H1 (cell line): Measurements from ENCODE around the gene NRXN3. TPM values are rescaled to one million over a fixed set of nuclear protein-coding genes. Genes with fewer than 3 reads are reported as not detected.

Experiments
- CTCF ChIA-PET: fragments of 300-600 bp; sonication (Branson Sonifier 250); formaldehyde crosslinking; loops from one replicate; lab custom pipeline; 2021; ENCODE audit not compliant: partially characterized antibody; lab: Charles Lee
- POLR2A ChIA-PET: fragments of 300-600 bp; sonication (Branson Sonifier 250); formaldehyde crosslinking; loops from one replicate; lab custom pipeline; 2021; ENCODE audit warnings: inconsistent platforms; ENCODE audit not compliant: partially characterized antibody; lab: Charles Lee
- DNase-seq, 2 experiments: peaks; one replicate each; pipeline versions ENCODE4 v3.0.0 to v3.0.0-alpha.2; 2010 to 2022; ENCODE audit warnings: low spot score in 2 of 2, low read depth in 1 of 2, mixed read lengths in 1 of 2
- FAIRE-seq: peaks from 2 replicates; lab custom pipeline; 2011; peaks lifted over from hg19 to GRCh38; lab: Jason Lieb, UNC
- H2AFZ ChIP-seq: 2 replicates; pipeline ENCODE4 v1.8.1; 2012; ENCODE audit warnings: low read length, inconsistent platforms
- H2AK5ac ChIP-seq: 2 replicates; pipeline ENCODE4 v1.6.1; 2013; ENCODE audit warnings: low read depth, low read length
- H2BK120ac ChIP-seq: replicated peaks from 2 replicates; pipeline ENCODE3; 2013; ENCODE audit warnings: low read depth, low read length, inconsistent platforms
- H2BK12ac ChIP-seq: 2 replicates; pipeline ENCODE4 v1.6.1; 2013; ENCODE audit warnings: low read depth, low read length
- H2BK15ac ChIP-seq: 2 replicates; pipeline ENCODE4 v1.6.1; 2013; ENCODE audit warnings: low read length
- H2BK20ac ChIP-seq: 2 replicates; pipeline ENCODE4 v1.6.1; 2013; ENCODE audit warnings: low read length
- H2BK5ac ChIP-seq: 2 replicates; pipeline ENCODE4 v1.6.1; 2013; ENCODE audit warnings: low read depth, low read length
- H3K14ac ChIP-seq: 2 replicates; pipeline ENCODE4 v1.6.1; 2013; ENCODE audit warnings: inconsistent platforms; ENCODE audit not compliant: insufficient read length
- H3K18ac ChIP-seq: 2 replicates; pipeline ENCODE4 v1.6.1; 2013; ENCODE audit warnings: low read length; ENCODE audit errors: extremely low read depth
- H3K23ac ChIP-seq: 2 replicates; pipeline ENCODE4 v1.6.1; 2013; ENCODE audit warnings: inconsistent platforms; ENCODE audit not compliant: insufficient read length
- H3K23me2 ChIP-seq: 2 replicates; pipeline ENCODE4 v1.6.1; 2013; ENCODE audit warnings: low read depth, low read length
- H3K27ac ChIP-seq: 2 replicates; pipeline ENCODE4 v1.6.1; 2011; ENCODE audit warnings: low read depth, low read length, inconsistent platforms
- H3K27me3 ChIP-seq, 4 experiments: replicated peaks in 1 of 4; 1 replicate in 1 of 4; 2 replicates in 3 of 4; pipeline versions ENCODE4 v1.6.1 to v1.8.1; 2011 to 2013; ENCODE audit warnings: low read length in 3 of 4, mild to moderate bottlenecking in 3 of 4, inconsistent platforms in 2 of 4, mixed read lengths in 2 of 4, moderate library complexity in 1 of 4; ENCODE audit not compliant: control insufficient read depth in 3 of 4, insufficient read depth in 3 of 4; ENCODE audit errors: extremely low read depth in 1 of 4
- H3K36me3 ChIP-seq, 4 experiments: 2 replicates each; pipeline versions ENCODE4 v1.6.1 to v1.8.1; 2011 to 2013; ENCODE audit warnings: mild to moderate bottlenecking in 4 of 4, low read length in 3 of 4, moderate library complexity in 2 of 4, control low read depth in 1 of 4, inconsistent platforms in 1 of 4; ENCODE audit not compliant: insufficient read depth in 4 of 4, control insufficient read depth in 2 of 4
- H3K4ac ChIP-seq: replicated peaks from 2 replicates; pipeline ENCODE3; 2013; ENCODE audit warnings: low read length, low read depth, mixed read lengths, inconsistent platforms; ENCODE audit not compliant: insufficient read length
- H3K4me1 ChIP-seq, 4 experiments: replicated peaks in 1 of 4; 1 replicate in 1 of 4; 2 replicates in 3 of 4; pipeline versions ENCODE4 v1.6.1 to v1.8.1; 2011 to 2013; ENCODE audit warnings: low read length in 3 of 4, inconsistent platforms in 2 of 4, mixed read lengths in 1 of 4; ENCODE audit not compliant: insufficient read depth in 4 of 4, control insufficient read depth in 3 of 4
- H3K4me2 ChIP-seq, 2 experiments: 2 replicates each; pipeline versions ENCODE4 v1.6.1 to v1.8.1; 2011 to 2013; ENCODE audit warnings: low read depth in 2 of 2, low read length in 2 of 2, control low read depth in 1 of 2, inconsistent platforms in 1 of 2, mild to moderate bottlenecking in 1 of 2; ENCODE audit not compliant: insufficient read depth in 1 of 2
- H3K4me3 ChIP-seq, 4 experiments: fragments of 200-600, 300-600 bp in 1 of 4; sonication (generic), shearing (Covaris generic), sonication (Bioruptor Twin) in 1 of 4; 2 replicates each; pipeline versions ENCODE4 v1.5.1 to v1.8.1; 2011 to 2016; ENCODE audit warnings: low read length in 4 of 4, low read depth in 3 of 4, control low read depth in 2 of 4, inconsistent platforms in 2 of 4, mild to moderate bottlenecking in 2 of 4, mixed read lengths in 1 of 4, moderate library complexity in 1 of 4; ENCODE audit not compliant: insufficient read depth in 2 of 4; ENCODE audit errors: extremely low read depth in 1 of 4
- H3K56ac ChIP-seq: replicated peaks from 2 replicates; pipeline ENCODE3; 2013; ENCODE audit warnings: low read depth, mild to moderate bottlenecking, mixed read lengths, low read length, inconsistent platforms; ENCODE audit not compliant: insufficient read length
- H3K79me1 ChIP-seq: 2 replicates; pipeline ENCODE4 v1.6.1; 2013; ENCODE audit warnings: low read depth, low read length, control low read depth
- H3K79me2 ChIP-seq, 2 experiments: 2 replicates each; pipeline versions ENCODE4 v1.6.1 to v1.8.1; 2012 to 2013; ENCODE audit warnings: low read length in 2 of 2, mild to moderate bottlenecking in 2 of 2, inconsistent platforms in 1 of 2; ENCODE audit not compliant: insufficient read depth in 2 of 2, control insufficient read depth in 1 of 2
- H3K9ac ChIP-seq, 4 experiments: replicated peaks in 1 of 4; 1 replicate in 1 of 4; 2 replicates in 3 of 4; pipeline versions ENCODE4 v1.6.1 to v1.8.1; 2011 to 2013; ENCODE audit warnings: low read depth in 3 of 4, low read length in 3 of 4, control low read depth in 2 of 4, mild to moderate bottlenecking in 2 of 4, moderate library complexity in 2 of 4, inconsistent platforms in 1 of 4; ENCODE audit errors: extremely low read depth in 1 of 4
- H3K9me3 ChIP-seq, 2 experiments: 2 replicates each; pipeline versions ENCODE4 v1.6.1 to v1.8.1; 2012 to 2013; ENCODE audit warnings: mild to moderate bottlenecking in 2 of 2, moderate library complexity in 2 of 2, control low read depth in 1 of 2, inconsistent platforms in 1 of 2, low read depth in 1 of 2, low read length in 1 of 2, mixed read lengths in 1 of 2; ENCODE audit not compliant: insufficient read depth in 2 of 2
- H4K20me1 ChIP-seq, 2 experiments: replicated peaks in 1 of 2; 2 replicates each; pipeline versions ENCODE3 to v1.8.1; 2011 to 2013; ENCODE audit warnings: inconsistent platforms in 2 of 2, low read length in 2 of 2, mild to moderate bottlenecking in 1 of 2; ENCODE audit not compliant: insufficient read depth in 2 of 2, control insufficient read depth in 1 of 2
- H4K5ac ChIP-seq: 2 replicates; pipeline ENCODE4 v1.6.1; 2013; ENCODE audit warnings: low read length, low read depth, mixed read lengths, inconsistent platforms; ENCODE audit not compliant: insufficient read length
- H4K8ac ChIP-seq: 2 replicates; pipeline ENCODE4 v1.8.0; 2013; ENCODE audit warnings: mild to moderate bottlenecking, moderate library complexity, low read length, inconsistent platforms; ENCODE audit not compliant: insufficient read depth; ENCODE audit errors: extremely low read depth
- H4K91ac ChIP-seq: replicated peaks from 2 replicates; pipeline ENCODE3; 2013; ENCODE audit warnings: low read length, mixed read lengths, inconsistent platforms; ENCODE audit not compliant: insufficient read length
- FOSL1 ChIP-seq: IDR thresholded peaks from 2 replicates; pipeline ENCODE4 v1.6.1; 2011; ENCODE audit warnings: mild to moderate bottlenecking, low read depth, low read length, moderate library complexity; ENCODE audit not compliant: insufficient read depth
- SP1 ChIP-seq: IDR thresholded peaks from 2 replicates; pipeline ENCODE4 v1.6.1; 2011; ENCODE audit warnings: low read depth, low read length
- WGBS, 2 experiments: shearing (Covaris generic) in 1 of 2; methylation state at CpG; one replicate each; pipeline versions ENCODE4 v1.1.6 to v1.1.7; 2013 to 2015; ENCODE audit warnings: low lambda C conversion rate in 2 of 2, mixed read lengths in 2 of 2, inconsistent platforms in 1 of 2, low coverage in 1 of 2, missing lambda C conversion rate in 1 of 2; ENCODE audit not compliant: insufficient replicate concordance in 2 of 2, insufficient coverage in 1 of 2, insufficient read length in 1 of 2; ENCODE audit errors: extremely low coverage in 1 of 2, missing lambda C conversion rate in 1 of 2; 5-methylcytosine and 5-hydroxymethylcytosine counted together
- polyA plus RNA-seq, 7 experiments: library from polyadenylated mRNA; depleted of rRNA in 3 of 7; stranded (reverse) in 5 of 7; unstranded in 2 of 7; fragments of >200 nt in 5 of 7; fragments of 200-250 nt in 2 of 7; gene quantifications; 1 replicate in 5 of 7; 2 replicates in 1 of 7; 4 replicates in 1 of 7; pipeline versions ENCODE4 v1.2.1 to v1.2.3, GENCODE V29; 2011 to 2013; ENCODE audit warnings: missing spikeins in 2 of 7, mixed read lengths in 2 of 7
- total RNA-seq: library from RNA; stranded (reverse); fragmentation: NEBNext Ultra II Directional; extraction: Animal tissue kit (Norgen Biotek cat#: 25700); gene quantifications from 2 replicates; pipeline ENCODE4 v1.2.1, GENCODE V29; 2021

NRXN3 gene
- total and polyA plus RNA-seq, 2 of the 8 experiments (the other 6 are each of a cell fraction or from before 2014, with no cell fraction given): 2.6 to 4.1 TPM

- Histone ChIP-seq H3K79me2 (no peaks in the 10 kb centered on the region), H3K36me3 (no peaks in the 10 kb centered on the region), H2BK120ac (no peak overlapping the region), H4K91ac (no peak overlapping the region), H3K4me2 (no peak overlapping the region), H3K56ac (no peak overlapping the region), H4K20me1 (no peaks in the 10 kb centered on the region), H3K23me2 (no peaks in the 10 kb centered on the region), H3K27ac (no peak overlapping the region), H3K14ac (no peak overlapping the region), H4K8ac (no peak overlapping the region), H2BK5ac (no peak overlapping the region), H3K9ac (no peak overlapping the region), H2BK20ac (no peak overlapping the region), H2BK12ac (no peak overlapping the region), H3K4me3 (no peak overlapping the region), H3K23ac (no peak overlapping the region), H3K9me3 (no peaks in the 10 kb centered on the region), H3K27me3 (no peaks in the 10 kb centered on the region), H3K18ac (no peak overlapping the region), H2AFZ (no peak overlapping the region), H3K4me1 (no peaks in the 10 kb centered on the region), H3K4ac (no peak overlapping the region), H4K5ac (no peak overlapping the region), H2BK15ac (no peak overlapping the region), H3K79me1 (no peaks in the 10 kb centered on the region), H2AK5ac (no peak overlapping the region)
- POLR2A ChIA-PET: no interaction called here
- DNase-seq (no peak), FAIRE-seq (no peak)
- 90% methylated on average over 2 of the region's 2 CpGs; no CpG with 5 or more reads in 1 of the 2 experiments for WGBS, 2 experiments
- CTCF ChIA-PET: no interaction called here
- TF ChIP-seq FOSL1 (no peak), SP1 (no peak)
Observed at GRCh38 chr14:78534141-78534540, 364.0 kb downstream of the NRXN3 start.
